IMR-90 (cell line): ENCODE data around the gene SOX6. TPM values are rescaled to one million over a fixed set of nuclear protein-coding genes. Genes with fewer than 3 reads are reported as not detected.

Source experiments
- ATAC-seq: fragments of 200-7000 bp; cut with Tn5 transposase; 2 replicates; pipeline ENCODE4 v1.9.1; 2020; ENCODE audit warnings: low read depth, mild to moderate bottlenecking, moderate library complexity
- BruUV-seq: library from RNA; stranded (reverse); fragments of 400-500 nt; replicated peaks from 2 replicates; lab custom pipeline; 2021; lab: Mats Ljungman, UMichigan
- CTCF ChIA-PET: fragments of 300-600 bp; formaldehyde crosslinking; extraction: SDS; loops from one replicate; lab custom pipeline; 2021; ENCODE audit warnings: antibody characterized with exemption; lab: Yijun Ruan, JAX
- POLR2A ChIA-PET: fragments of 300-600 bp; sonication (Branson Sonifier 250); formaldehyde crosslinking; loops from one replicate; lab custom pipeline; 2022; ENCODE audit warnings: antibody characterized with exemption; ENCODE audit not compliant: unreplicated experiment; lab: Charles Lee
- DNase-seq: peaks from one replicate; pipeline ENCODE4 v3.0.0; 2013
- H2AFZ ChIP-seq: replicated peaks from 2 replicates; pipeline ENCODE3; 2013; ENCODE audit warnings: low read length, mild to moderate bottlenecking; ENCODE audit not compliant: poor library complexity
- H2AK5ac ChIP-seq: 2 replicates; pipeline ENCODE4 v1.6.1; 2013; ENCODE audit warnings: low read depth, low read length, inconsistent platforms
- H2AK9ac ChIP-seq: replicated peaks from 2 replicates; pipeline ENCODE3; 2013; ENCODE audit warnings: mild to moderate bottlenecking, low read depth, low read length, moderate library complexity; ENCODE audit not compliant: poor library complexity
- H2BK120ac ChIP-seq: 2 replicates; pipeline ENCODE4 v1.6.1; 2013; ENCODE audit warnings: low read depth, low read length, inconsistent platforms
- H2BK15ac ChIP-seq: 3 replicates; pipeline ENCODE4 v1.6.1; 2013; ENCODE audit warnings: low read depth, low read length, inconsistent platforms
- H2BK20ac ChIP-seq: 2 replicates; pipeline ENCODE4 v1.6.1; 2013; ENCODE audit warnings: low read depth, mild to moderate bottlenecking, inconsistent platforms, low read length, moderate library complexity
- H2BK5ac ChIP-seq: 2 replicates; pipeline ENCODE4 v1.6.1; 2013; ENCODE audit warnings: mild to moderate bottlenecking, low read depth, low read length, inconsistent platforms; ENCODE audit not compliant: poor library complexity, severe bottlenecking
- H3K14ac ChIP-seq: replicated peaks from 2 replicates; pipeline ENCODE4 v1.6.1; 2013; ENCODE audit warnings: low read depth, low read length, inconsistent platforms
- H3K18ac ChIP-seq: 2 replicates; pipeline ENCODE4 v1.6.1; 2013; ENCODE audit warnings: low read depth, low read length, control low read depth
- H3K23ac ChIP-seq: 2 replicates; pipeline ENCODE4 v1.6.1; 2013; ENCODE audit warnings: low read depth, low read length, inconsistent platforms
- H3K27ac ChIP-seq: 2 replicates; pipeline ENCODE4 v1.5.1; 2013; ENCODE audit warnings: mild to moderate bottlenecking, control low read depth, low read length; ENCODE audit not compliant: insufficient read depth
- H3K27me3 ChIP-seq: 2 replicates; pipeline ENCODE4 v1.6.1; 2013; ENCODE audit warnings: low read length; ENCODE audit not compliant: control insufficient read depth, insufficient read depth
- H3K36me3 ChIP-seq: 2 replicates; pipeline ENCODE4 v1.6.1; 2013; ENCODE audit warnings: low read length, mixed read lengths; ENCODE audit not compliant: control insufficient read depth, insufficient read depth
- H3K4ac ChIP-seq: 2 replicates; pipeline ENCODE4 v1.6.1; 2013; ENCODE audit warnings: low read depth, low read length, inconsistent platforms
- H3K4me1 ChIP-seq: 2 replicates; pipeline ENCODE4 v1.6.1; 2013; ENCODE audit warnings: low read length, mixed read lengths; ENCODE audit not compliant: control insufficient read depth, insufficient read depth
- H3K4me2 ChIP-seq: 2 replicates; pipeline ENCODE4 v1.6.1; 2013; ENCODE audit warnings: low read depth, mild to moderate bottlenecking, control low read depth, low read length, moderate library complexity
- H3K4me3 ChIP-seq: 2 replicates; pipeline ENCODE4 v1.5.1; 2013; ENCODE audit warnings: low read depth, mild to moderate bottlenecking, control low read depth, low read length, moderate library complexity; ENCODE audit not compliant: insufficient read depth
- H3K56ac ChIP-seq: 2 replicates; pipeline ENCODE4 v1.6.1; 2013; ENCODE audit warnings: low read length, inconsistent platforms; ENCODE audit not compliant: insufficient read depth; ENCODE audit errors: extremely low read depth
- H3K79me1 ChIP-seq, 2 experiments: 2 replicates each; pipeline ENCODE4 v1.6.1; 2013; ENCODE audit warnings: low read length in 2 of 2, inconsistent platforms in 1 of 2, low read depth in 1 of 2
- H3K9ac ChIP-seq: 2 replicates; pipeline ENCODE4 v1.6.1; 2013; ENCODE audit warnings: low read depth, low read length, control low read depth
- H3K9me1 ChIP-seq: 2 replicates; pipeline ENCODE4 v1.6.1; 2013; ENCODE audit warnings: low read length, inconsistent platforms; ENCODE audit not compliant: insufficient read depth
- H3K9me3 ChIP-seq: 2 replicates; pipeline ENCODE4 v1.6.1; 2013; ENCODE audit warnings: low read length; ENCODE audit not compliant: control insufficient read depth, insufficient read depth
- H4K20me1 ChIP-seq: 2 replicates; pipeline ENCODE4 v1.6.1; 2013; ENCODE audit warnings: low read length, inconsistent platforms; ENCODE audit not compliant: insufficient read depth
- H4K5ac ChIP-seq: 2 replicates; pipeline ENCODE4 v1.6.1; 2013; ENCODE audit warnings: mild to moderate bottlenecking, low read depth, low read length, control low read depth
- H4K8ac ChIP-seq, 2 experiments: 2 replicates each; pipeline ENCODE4 v1.6.1; 2013; ENCODE audit warnings: low read depth in 2 of 2, low read length in 2 of 2, control low read depth in 1 of 2, inconsistent platforms in 1 of 2
- H4K91ac ChIP-seq: 2 replicates; pipeline ENCODE4 v1.6.1; 2013; ENCODE audit warnings: low read depth, low read length, inconsistent platforms; ENCODE audit not compliant: insufficient read depth
- BHLHE40 ChIP-seq: fragments of 150-350 bp; IDR thresholded peaks from 2 replicates; pipeline ENCODE4 v1.6.1; 2016; ENCODE audit warnings: mild to moderate bottlenecking, low read depth, low read length
- CEBPB ChIP-seq: IDR thresholded peaks from 2 replicates; pipeline ENCODE4 v1.6.1; 2012; ENCODE audit warnings: low read depth, low read length, improper control_type of control experiment
- CHD1 ChIP-seq: IDR thresholded peaks from 2 replicates; pipeline ENCODE4 v1.6.1; 2012; ENCODE audit warnings: low read depth, low read length, improper control_type of control experiment
- FOS ChIP-seq: fragments of 150-350 bp; IDR thresholded peaks from 2 replicates; pipeline ENCODE4 v1.6.1; 2016; ENCODE audit warnings: low read depth, low read length
- MAFK ChIP-seq: IDR thresholded peaks from 2 replicates; pipeline ENCODE4 v1.6.1; 2012; ENCODE audit warnings: low read depth, low read length, improper control_type of control experiment
- MAZ ChIP-seq: IDR thresholded peaks from 2 replicates; pipeline ENCODE4 v1.6.1; 2012; ENCODE audit warnings: low read depth, mild to moderate bottlenecking, low read length, improper control_type of control experiment, moderate library complexity, borderline replicate concordance
- MXI1 ChIP-seq: IDR thresholded peaks from 2 replicates; pipeline ENCODE4 v1.6.1; 2012; ENCODE audit warnings: low read depth, mild to moderate bottlenecking, low read length, moderate library complexity, borderline replicate concordance
- NFE2L2 ChIP-seq: fragments of 150-350 bp; IDR thresholded peaks from 2 replicates; pipeline ENCODE4 v1.6.1; 2016; ENCODE audit warnings: low read depth, mild to moderate bottlenecking, low read length
- POLR2A ChIP-seq: IDR thresholded peaks from 2 replicates; pipeline ENCODE4 v1.6.1; 2012; ENCODE audit warnings: mild to moderate bottlenecking, low read depth, low read length
- RAD21 ChIP-seq: IDR thresholded peaks from 2 replicates; pipeline ENCODE4 v1.6.1; 2012; ENCODE audit warnings: low read length, improper control_type of control experiment
- RCOR1 ChIP-seq: IDR thresholded peaks from 2 replicates; pipeline ENCODE4 v1.6.1; 2012; ENCODE audit warnings: mild to moderate bottlenecking, low read length, improper control_type of control experiment; ENCODE audit not compliant: insufficient replicate concordance
- RFX5 ChIP-seq: IDR thresholded peaks from 2 replicates; pipeline ENCODE4 v1.8.0; 2012; ENCODE audit warnings: low read depth, mild to moderate bottlenecking, low read length, moderate library complexity
- SMC3 ChIP-seq: fragments of 150-350 bp; IDR thresholded peaks from 2 replicates; pipeline ENCODE4 v1.6.1; 2016; ENCODE audit warnings: low read depth, mild to moderate bottlenecking, antibody characterized with exemption, low read length, moderate library complexity
- USF2 ChIP-seq: fragments of 150-350 bp; IDR thresholded peaks from 2 replicates; pipeline ENCODE4 v1.6.1; 2017; ENCODE audit warnings: mild to moderate bottlenecking, antibody characterized with exemption, low read length, low read depth
- dilution Hi-C: fragments of 300-500 bp; cut with HindIII; formaldehyde crosslinking; loops from one replicate; pipeline ENCODE4 v1.14.3; 2018; ENCODE audit warnings: low sequenced_read_pairs; ENCODE audit not compliant: unreplicated experiment
- in situ Hi-C: fragments of 300-500 bp; cut with MboI; formaldehyde crosslinking; loops from 3 replicates; pipeline ENCODE4 v1.14.3; 2019; ENCODE audit warnings: low sequenced_read_pairs, inconsistent platforms, mixed read lengths
- intact Hi-C: fragments of 100-400 bp; cut with micrococcal nuclease; formaldehyde crosslinking; loops from 2 replicates; pipeline ENCODE4 v1.10.0; 2022
- polyA plus RNA-seq, 3 experiments: library from polyadenylated mRNA; depleted of rRNA; stranded (reverse); fragments of >200 nt; gene quantifications; 2 replicates each; pipeline ENCODE4 v1.2.3, GENCODE V29; 2012; ENCODE audit warnings: low replicate concordance in 1 of 3
- total RNA-seq: library from RNA; depleted of rRNA; stranded (reverse); fragments of >200 nt; gene quantifications from 2 replicates; pipeline ENCODE4 v1.2.3, GENCODE V29; 2012
- TF ChIP-seq, protein P1 (sequence below): fragments of 150-350 bp; IDR thresholded peaks from 2 replicates; pipeline ENCODE4 v1.6.1; 2016; ENCODE audit warnings: low read depth, mild to moderate bottlenecking, low read length, moderate library complexity, borderline replicate concordance
- TF ChIP-seq, protein P2 (sequence below): conservative IDR thresholded peaks from 2 replicates; pipeline ENCODE4 v1.5.1; 2012; ENCODE audit warnings: mild to moderate bottlenecking, low read depth, low read length, improper control_type of control experiment

SOX6 gene
- total and polyA plus RNA-seq, 2 of the 4 experiments (the other 2 are of a cell fraction): 1.7 to 7.7 TPM

- H2AK9ac ChIP-seq: no peak overlapping the region
- DNase-seq (no peak), ATAC-seq (no peak; the same call in 1 of the 2 replicates)
- ChIA-PET CTCF (interaction anchor here (0.7 kb wide), 1 partner anchor 295 kb away, joined by 3 read pairs; no protein-coding TSS in a partner anchor), POLR2A (no interaction called here)
- H3K79me1 ChIP-seq: no peaks in the 10 kb centered on the region
- no peak overlapping the region for H3K4me3 ChIP-seq
- no peak overlapping the region for H4K5ac ChIP-seq
- no peaks in the 10 kb centered on the region for H3K36me3 ChIP-seq
- intact Hi-C loops (no loop called here), in situ Hi-C loops (no loop called here), dilution Hi-C loops (no loop called here)
- H3K4me1 ChIP-seq: no peaks in the 10 kb centered on the region
- H2AK5ac ChIP-seq: no peak overlapping the region
- H3K18ac ChIP-seq: no peak overlapping the region
- no peaks in the 10 kb centered on the region for H3K9me1 ChIP-seq
- no peak overlapping the region for H4K8ac ChIP-seq
- H3K9ac ChIP-seq: no peak overlapping the region
- H2BK5ac ChIP-seq: no peak overlapping the region
- H3K4me2 ChIP-seq: no peak overlapping the region
- H3K4ac ChIP-seq: no peak overlapping the region
- TF ChIP-seq CEBPB: no peak
- TF ChIP-seq MXI1: no peak
- TF ChIP-seq, protein P1, sequence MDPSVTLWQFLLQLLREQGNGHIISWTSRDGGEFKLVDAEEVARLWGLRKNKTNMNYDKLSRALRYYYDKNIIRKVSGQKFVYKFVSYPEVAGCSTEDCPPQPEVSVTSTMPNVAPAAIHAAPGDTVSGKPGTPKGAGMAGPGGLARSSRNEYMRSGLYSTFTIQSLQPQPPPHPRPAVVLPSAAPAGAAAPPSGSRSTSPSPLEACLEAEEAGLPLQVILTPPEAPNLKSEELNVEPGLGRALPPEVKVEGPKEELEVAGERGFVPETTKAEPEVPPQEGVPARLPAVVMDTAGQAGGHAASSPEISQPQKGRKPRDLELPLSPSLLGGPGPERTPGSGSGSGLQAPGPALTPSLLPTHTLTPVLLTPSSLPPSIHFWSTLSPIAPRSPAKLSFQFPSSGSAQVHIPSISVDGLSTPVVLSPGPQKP: no peak
- TF ChIP-seq BHLHE40: no peak
- no peak for TF ChIP-seq CHD1
- no peak for TF ChIP-seq FOS
- no peak for TF ChIP-seq RFX5
- TF ChIP-seq, protein P2, sequence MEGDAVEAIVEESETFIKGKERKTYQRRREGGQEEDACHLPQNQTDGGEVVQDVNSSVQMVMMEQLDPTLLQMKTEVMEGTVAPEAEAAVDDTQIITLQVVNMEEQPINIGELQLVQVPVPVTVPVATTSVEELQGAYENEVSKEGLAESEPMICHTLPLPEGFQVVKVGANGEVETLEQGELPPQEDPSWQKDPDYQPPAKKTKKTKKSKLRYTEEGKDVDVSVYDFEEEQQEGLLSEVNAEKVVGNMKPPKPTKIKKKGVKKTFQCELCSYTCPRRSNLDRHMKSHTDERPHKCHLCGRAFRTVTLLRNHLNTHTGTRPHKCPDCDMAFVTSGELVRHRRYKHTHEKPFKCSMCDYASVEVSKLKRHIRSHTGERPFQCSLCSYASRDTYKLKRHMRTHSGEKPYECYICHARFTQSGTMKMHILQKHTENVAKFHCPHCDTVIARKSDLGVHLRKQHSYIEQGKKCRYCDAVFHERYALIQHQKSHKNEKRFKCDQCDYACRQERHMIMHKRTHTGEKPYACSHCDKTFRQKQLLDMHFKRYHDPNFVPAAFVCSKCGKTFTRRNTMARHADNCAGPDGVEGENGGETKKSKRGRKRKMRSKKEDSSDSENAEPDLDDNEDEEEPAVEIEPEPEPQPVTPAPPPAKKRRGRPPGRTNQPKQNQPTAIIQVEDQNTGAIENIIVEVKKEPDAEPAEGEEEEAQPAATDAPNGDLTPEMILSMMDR: no peak
- no peak for TF ChIP-seq NFE2L2
- no peak for TF ChIP-seq RCOR1
- TF ChIP-seq USF2: no peak
- TF ChIP-seq RAD21: no peak
- no peak for TF ChIP-seq MAZ
- no peak for TF ChIP-seq POLR2A
- no peak for TF ChIP-seq MAFK
- TF ChIP-seq SMC3: no peak
- H3K27ac ChIP-seq: no peak overlapping the region
- H4K91ac ChIP-seq: no peak overlapping the region
- no peak overlapping the region for H2BK15ac ChIP-seq
- no peaks in the 10 kb centered on the region for H4K20me1 ChIP-seq
- H2BK120ac ChIP-seq: no peak overlapping the region
- no peaks in the 10 kb centered on the region for H3K9me3 ChIP-seq
- no peak overlapping the region for H2BK20ac ChIP-seq
- no peak overlapping the region for H3K14ac ChIP-seq
- BruUV-seq: no TSS peak
- no peak overlapping the region for H3K56ac ChIP-seq
- no peaks in the 10 kb centered on the region for H3K27me3 ChIP-seq
- H2AFZ ChIP-seq: no peak overlapping the region
- H3K23ac ChIP-seq: no peak overlapping the region
These were observed 44.5 kb downstream of the SOX6 start for GRCh38 chr11:16311831-16312230.
